RKO (cell line): ENCODE measurements around the gene C1QTNF5.

Experiments used
- DNase-seq: peaks from one replicate; pipeline ENCODE4 v3.0.0-alpha.2; 2016; ENCODE audit warnings: low spot score

The C1QTNF5 gene

GRCh38 chr11:119359365-119360214 lies 18.9 kb upstream of the C1QTNF5 start:
- no peak for DNase-seq

GRCh38 chr11:119357074-119357473 lies 16.4 kb upstream of the C1QTNF5 start:
- DNase-seq: no peak

GRCh38 chr11:119356349-119357031 lies 15.8 kb upstream of the C1QTNF5 start:
- DNase-seq: peak; percentile 82

GRCh38 chr11:119355091-119355843 lies 14.6 kb upstream of the C1QTNF5 start:
- DNase-seq: no peak

- no peak for DNase-seq
Observed at GRCh38 chr11:119352857-119353260, 12.2 kb upstream of the C1QTNF5 start.

- no peak for DNase-seq
Observed at GRCh38 chr11:119351232-119351631, 10.5 kb upstream of the C1QTNF5 start.

- no peak for DNase-seq
Observed at GRCh38 chr11:119350302-119350701, 9.6 kb upstream of the C1QTNF5 start.

- DNase-seq: no peak
Observed at GRCh38 chr11:119347940-119348605, 7.4 kb upstream of the C1QTNF5 start.

GRCh38 chr11:119347242-119347641 lies 6.6 kb upstream of the C1QTNF5 start:
- DNase-seq: no peak

GRCh38 chr11:119346605-119347004 lies 5.9 kb upstream of the C1QTNF5 start, which contains the start of gene MFRP:
MFRP (minus strand) TSS chr11:119346705; CDS start chr11:119346513, 192 bp downstream.
- no peak for DNase-seq

- no peak for DNase-seq
Observed at GRCh38 chr11:119345685-119346084, 5.0 kb upstream of the C1QTNF5 start.

- DNase-seq: no peak
Observed at GRCh38 chr11:119344291-119345010, 3.8 kb upstream of the C1QTNF5 start.

- no peak for DNase-seq
Observed at GRCh38 chr11:119343726-119344125, 3.0 kb upstream of the C1QTNF5 start.

- DNase-seq: no peak
Observed at GRCh38 chr11:119342362-119343130, 1.9 kb upstream of the C1QTNF5 start.

- DNase-seq: no peak
Observed at GRCh38 chr11:119342023-119342300, 1.3 kb upstream of the C1QTNF5 start.

GRCh38 chr11:119341222-119342022 lies 739 bp upstream of the C1QTNF5 start:
- DNase-seq: no peak

- DNase-seq: no peak
Observed at GRCh38 chr11:119339589-119340334, 921 bp downstream of the C1QTNF5 start.

GRCh38 chr11:119338965-119339588 lies 1.6 kb downstream of the C1QTNF5 start:
- DNase-seq: no peak
